ENCODE results near the gene ITGAX. TPM values are rescaled to one million over a fixed set of nuclear protein-coding genes. Genes with fewer than 3 reads are reported as not detected.

The ITGAX gene
- total and polyA plus RNA-seq, 2 experiments from 2014 or later: not detected

DNA sequence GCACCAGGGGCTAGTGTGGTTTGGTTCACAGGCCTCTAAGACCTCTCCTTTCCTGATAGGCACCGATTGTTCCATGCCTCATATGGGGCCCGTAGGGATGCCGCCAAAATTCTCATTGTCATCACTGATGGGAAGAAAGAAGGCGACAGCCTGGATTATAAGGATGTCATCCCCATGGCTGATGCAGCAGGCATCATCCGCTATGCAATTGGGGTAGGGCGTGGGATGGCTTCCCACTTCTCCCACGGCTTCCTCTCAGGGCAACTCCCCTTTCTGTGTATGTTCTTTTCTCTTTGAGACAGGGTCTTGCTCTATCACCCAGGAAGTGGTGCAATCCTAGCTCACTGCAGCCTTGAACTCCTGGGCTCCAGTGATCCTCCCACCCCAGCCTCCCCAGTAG lies 5.3 kb downstream of the ITGAX start (continued):
- TF ChIP-seq CTCF (conservative IDR thresholded peaks at IDR 0.05; ENCODE audit: low read depth in 2 of 2): no peak
- TF ChIP-seq, protein P1, sequence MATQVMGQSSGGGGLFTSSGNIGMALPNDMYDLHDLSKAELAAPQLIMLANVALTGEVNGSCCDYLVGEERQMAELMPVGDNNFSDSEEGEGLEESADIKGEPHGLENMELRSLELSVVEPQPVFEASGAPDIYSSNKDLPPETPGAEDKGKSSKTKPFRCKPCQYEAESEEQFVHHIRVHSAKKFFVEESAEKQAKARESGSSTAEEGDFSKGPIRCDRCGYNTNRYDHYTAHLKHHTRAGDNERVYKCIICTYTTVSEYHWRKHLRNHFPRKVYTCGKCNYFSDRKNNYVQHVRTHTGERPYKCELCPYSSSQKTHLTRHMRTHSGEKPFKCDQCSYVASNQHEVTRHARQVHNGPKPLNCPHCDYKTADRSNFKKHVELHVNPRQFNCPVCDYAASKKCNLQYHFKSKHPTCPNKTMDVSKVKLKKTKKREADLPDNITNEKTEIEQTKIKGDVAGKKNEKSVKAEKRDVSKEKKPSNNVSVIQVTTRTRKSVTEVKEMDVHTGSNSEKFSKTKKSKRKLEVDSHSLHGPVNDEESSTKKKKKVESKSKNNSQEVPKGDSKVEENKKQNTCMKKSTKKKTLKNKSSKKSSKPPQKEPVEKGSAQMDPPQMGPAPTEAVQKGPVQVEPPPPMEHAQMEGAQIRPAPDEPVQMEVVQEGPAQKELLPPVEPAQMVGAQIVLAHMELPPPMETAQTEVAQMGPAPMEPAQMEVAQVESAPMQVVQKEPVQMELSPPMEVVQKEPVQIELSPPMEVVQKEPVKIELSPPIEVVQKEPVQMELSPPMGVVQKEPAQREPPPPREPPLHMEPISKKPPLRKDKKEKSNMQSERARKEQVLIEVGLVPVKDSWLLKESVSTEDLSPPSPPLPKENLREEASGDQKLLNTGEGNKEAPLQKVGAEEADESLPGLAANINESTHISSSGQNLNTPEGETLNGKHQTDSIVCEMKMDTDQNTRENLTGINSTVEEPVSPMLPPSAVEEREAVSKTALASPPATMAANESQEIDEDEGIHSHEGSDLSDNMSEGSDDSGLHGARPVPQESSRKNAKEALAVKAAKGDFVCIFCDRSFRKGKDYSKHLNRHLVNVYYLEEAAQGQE (IDR thresholded peaks at IDR 0.05; ENCODE audit: unreplicated experiment): no peak

GRCh38 chr16:31361201-31362110 lies 6.5 kb downstream of the ITGAX start:
- Histone ChIP-seq H3K9me2 (ENCODE audit: insufficient read depth) (no peaks in the 10 kb centered on the region), H4K20me1 (replicated peaks; ENCODE audit: insufficient read depth) (no peaks in the 10 kb centered on the region; the same call in 1 of the 2 replicates), H3K4me2 (no peak overlapping the region), H3K4me3 (no peak overlapping the region), H3F3A (replicated peaks; ENCODE audit: low read depth) (no peaks in the 10 kb centered on the region), H3K79me2 (replicated peaks; ENCODE audit: insufficient read depth) (no peaks in the 10 kb centered on the region), H3K27ac (ENCODE audit: low read depth) (no peak overlapping the region), H2AFZ (no peak overlapping the region), H3K4me1 (ENCODE audit: insufficient read depth) (no peaks in the 10 kb centered on the region), H3K27me3 (ENCODE audit: insufficient read depth) (no peaks in the 10 kb centered on the region), H3K36me3 (ENCODE audit: insufficient read depth) (no peaks in the 10 kb centered on the region)
- Mint-ChIP-seq H3K27ac (no peak overlapping the region), H3K9me3 (no peaks in the 10 kb centered on the region; the same call in 2 of the 3 replicates), H3K4me1 (peaks cover 2% of the 10 kb centered on the region; the same call in 2 of the 3 replicates), H3K4me3 (no peak overlapping the region), H3K27me3 (ENCODE audit: insufficient read depth, low read depth, poor library complexity) (peaks cover 8% of the 10 kb centered on the region), H3K36me3 (ENCODE audit: low read depth) (no peaks in the 10 kb centered on the region)
- ATAC-seq (no peak), DNase-seq (ENCODE audit: low spot score) (no peak)
- TF ChIP-seq ZNF114 (CRISPR knock-in tag; IDR thresholded peaks at IDR 0.05): no peak
- no peak for TF ChIP-seq EZH2 (IDR thresholded peaks at IDR 0.05; ENCODE audit: low read depth, unreplicated experiment)
- no peak for TF ChIP-seq JUNB (IDR thresholded peaks at IDR 0.05; ENCODE audit: unreplicated experiment)
- TF ChIP-seq, protein P2, sequence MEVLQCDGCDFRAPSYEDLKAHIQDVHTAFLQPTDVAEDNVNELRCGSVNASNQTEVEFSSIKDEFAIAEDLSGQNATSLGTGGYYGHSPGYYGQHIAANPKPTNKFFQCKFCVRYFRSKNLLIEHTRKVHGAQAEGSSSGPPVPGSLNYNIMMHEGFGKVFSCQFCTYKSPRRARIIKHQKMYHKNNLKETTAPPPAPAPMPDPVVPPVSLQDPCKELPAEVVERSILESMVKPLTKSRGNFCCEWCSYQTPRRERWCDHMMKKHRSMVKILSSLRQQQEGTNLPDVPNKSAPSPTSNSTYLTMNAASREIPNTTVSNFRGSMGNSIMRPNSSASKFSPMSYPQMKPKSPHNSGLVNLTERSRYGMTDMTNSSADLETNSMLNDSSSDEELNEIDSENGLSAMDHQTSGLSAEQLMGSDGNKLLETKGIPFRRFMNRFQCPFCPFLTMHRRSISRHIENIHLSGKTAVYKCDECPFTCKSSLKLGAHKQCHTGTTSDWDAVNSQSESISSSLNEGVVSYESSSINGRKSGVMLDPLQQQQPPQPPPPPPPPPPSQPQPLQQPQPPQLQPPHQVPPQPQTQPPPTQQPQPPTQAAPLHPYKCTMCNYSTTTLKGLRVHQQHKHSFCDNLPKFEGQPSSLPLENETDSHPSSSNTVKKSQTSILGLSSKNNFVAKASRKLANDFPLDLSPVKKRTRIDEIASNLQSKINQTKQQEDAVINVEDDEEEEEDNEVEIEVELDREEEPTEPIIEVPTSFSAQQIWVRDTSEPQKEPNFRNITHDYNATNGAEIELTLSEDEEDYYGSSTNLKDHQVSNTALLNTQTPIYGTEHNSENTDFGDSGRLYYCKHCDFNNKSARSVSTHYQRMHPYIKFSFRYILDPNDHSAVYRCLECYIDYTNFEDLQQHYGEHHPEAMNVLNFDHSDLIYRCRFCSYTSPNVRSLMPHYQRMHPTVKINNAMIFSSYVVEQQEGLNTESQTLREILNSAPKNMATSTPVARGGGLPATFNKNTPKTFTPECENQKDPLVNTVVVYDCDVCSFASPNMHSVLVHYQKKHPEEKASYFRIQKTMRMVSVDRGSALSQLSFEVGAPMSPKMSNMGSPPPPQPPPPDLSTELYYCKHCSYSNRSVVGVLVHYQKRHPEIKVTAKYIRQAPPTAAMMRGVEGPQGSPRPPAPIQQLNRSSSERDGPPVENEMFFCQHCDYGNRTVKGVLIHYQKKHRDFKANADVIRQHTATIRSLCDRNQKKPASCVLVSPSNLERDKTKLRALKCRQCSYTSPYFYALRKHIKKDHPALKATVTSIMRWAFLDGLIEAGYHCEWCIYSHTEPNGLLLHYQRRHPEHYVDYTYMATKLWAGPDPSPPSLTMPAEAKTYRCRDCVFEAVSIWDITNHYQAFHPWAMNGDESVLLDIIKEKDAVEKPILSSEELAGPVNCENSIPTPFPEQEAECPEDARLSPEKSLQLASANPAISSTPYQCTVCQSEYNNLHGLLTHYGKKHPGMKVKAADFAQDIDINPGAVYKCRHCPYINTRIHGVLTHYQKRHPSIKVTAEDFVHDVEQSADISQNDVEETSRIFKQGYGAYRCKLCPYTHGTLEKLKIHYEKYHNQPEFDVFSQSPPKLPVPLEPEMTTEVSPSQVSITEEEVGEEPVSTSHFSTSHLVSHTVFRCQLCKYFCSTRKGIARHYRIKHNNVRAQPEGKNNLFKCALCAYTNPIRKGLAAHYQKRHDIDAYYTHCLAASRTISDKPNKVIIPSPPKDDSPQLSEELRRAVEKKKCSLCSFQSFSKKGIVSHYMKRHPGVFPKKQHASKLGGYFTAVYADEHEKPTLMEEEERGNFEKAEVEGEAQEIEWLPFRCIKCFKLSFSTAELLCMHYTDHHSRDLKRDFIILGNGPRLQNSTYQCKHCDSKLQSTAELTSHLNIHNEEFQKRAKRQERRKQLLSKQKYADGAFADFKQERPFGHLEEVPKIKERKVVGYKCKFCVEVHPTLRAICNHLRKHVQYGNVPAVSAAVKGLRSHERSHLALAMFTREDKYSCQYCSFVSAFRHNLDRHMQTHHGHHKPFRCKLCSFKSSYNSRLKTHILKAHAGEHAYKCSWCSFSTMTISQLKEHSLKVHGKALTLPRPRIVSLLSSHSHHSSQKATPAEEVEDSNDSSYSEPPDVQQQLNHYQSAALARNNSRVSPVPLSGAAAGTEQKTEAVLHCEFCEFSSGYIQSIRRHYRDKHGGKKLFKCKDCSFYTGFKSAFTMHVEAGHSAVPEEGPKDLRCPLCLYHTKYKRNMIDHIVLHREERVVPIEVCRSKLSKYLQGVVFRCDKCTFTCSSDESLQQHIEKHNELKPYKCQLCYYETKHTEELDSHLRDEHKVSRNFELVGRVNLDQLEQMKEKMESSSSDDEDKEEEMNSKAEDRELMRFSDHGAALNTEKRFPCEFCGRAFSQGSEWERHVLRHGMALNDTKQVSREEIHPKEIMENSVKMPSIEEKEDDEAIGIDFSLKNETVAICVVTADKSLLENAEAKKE (CRISPR knock-in tag; IDR thresholded peaks at IDR 0.05): no peak
- no peak for TF ChIP-seq ETS1 (IDR thresholded peaks at IDR 0.05)
- TF ChIP-seq CREB1 (CRISPR knock-in tag; IDR thresholded peaks at IDR 0.05; ENCODE audit: low read depth): no peak
- no peak for TF ChIP-seq EZH2phosphoT487 (IDR thresholded peaks at IDR 0.05; ENCODE audit: unreplicated experiment)
- TF ChIP-seq POLR2AphosphoS5 (IDR thresholded peaks at IDR 0.05; ENCODE audit: low read depth): no peak
- no peak for TF ChIP-seq ZNF331 (CRISPR knock-in tag; IDR thresholded peaks at IDR 0.05; ENCODE audit: low read depth)

Measured in GM23338 (cell line).